ENCODE data around the gene RAX. TPM values are rescaled to one million over a fixed set of nuclear protein-coding genes. Genes with fewer than 3 reads are reported as not detected.

Gene RAX
- total and polyA plus RNA-seq, 2 of the 4 experiments (the other 2 are of a cell fraction): not detected

DNA sequence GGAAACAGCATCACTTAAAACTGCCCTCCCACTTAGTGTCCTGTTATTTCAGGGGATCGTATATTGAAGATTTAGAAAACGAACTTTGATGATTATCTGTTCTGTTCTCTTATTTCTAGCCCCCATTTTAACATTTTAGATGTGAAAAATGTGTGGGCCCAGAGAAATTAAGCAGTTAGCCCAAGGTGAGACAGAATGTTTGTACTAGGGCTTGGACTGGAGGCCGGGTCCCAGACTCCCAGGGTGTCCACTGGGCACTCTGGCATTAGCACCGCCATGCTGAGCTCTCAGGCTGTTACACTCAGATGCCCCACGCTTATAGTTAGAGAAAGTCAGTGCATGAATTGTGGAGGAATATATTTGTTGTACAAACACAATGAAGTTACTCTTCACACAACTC lies 5.5 kb upstream of the RAX start:
- no peak overlapping the region for H3K23ac ChIP-seq (ENCODE audit: low read depth, low read length)
- no TSS peak for BruUV-seq (replicated peaks)
- no peak overlapping the region for H2AK5ac ChIP-seq (ENCODE audit: low read depth, low read length)
- no peaks in the 10 kb centered on the region for H3K79me1 ChIP-seq (ENCODE audit: low read depth in 1 of 2, low read length in 2 of 2)
- dilution Hi-C loops (cut with HindIII; ENCODE audit: low sequenced_read_pairs, unreplicated experiment) (no loop called here), intact Hi-C loops (cut with micrococcal nuclease) (no loop called here), in situ Hi-C loops (cut with MboI; ENCODE audit: low sequenced_read_pairs) (no loop called here)
- TF ChIP-seq CEBPB (IDR thresholded peaks at IDR 0.05; ENCODE audit: low read depth, low read length) (no peak), CHD1 (IDR thresholded peaks at IDR 0.05; ENCODE audit: low read depth, low read length) (no peak), NFE2L2 (IDR thresholded peaks at IDR 0.05; ENCODE audit: low read depth, low read length) (no peak), RCOR1 (IDR thresholded peaks at IDR 0.05; ENCODE audit: insufficient replicate concordance, low read length) (no peak), RAD21 (IDR thresholded peaks at IDR 0.05; ENCODE audit: low read length) (no peak), MAFK (IDR thresholded peaks at IDR 0.05; ENCODE audit: low read depth, low read length) (no peak), MAZ (IDR thresholded peaks at IDR 0.05; ENCODE audit: borderline replicate concordance, low read depth, low read length) (no peak), FOS (IDR thresholded peaks at IDR 0.05; ENCODE audit: low read depth, low read length) (no peak), MXI1 (IDR thresholded peaks at IDR 0.05; ENCODE audit: borderline replicate concordance, low read depth, low read length) (no peak), SMC3 (IDR thresholded peaks at IDR 0.05; ENCODE audit: low read depth, low read length) (no peak), RFX5 (IDR thresholded peaks at IDR 0.05; ENCODE audit: low read depth, low read length) (no peak), POLR2A (IDR thresholded peaks at IDR 0.05; ENCODE audit: low read depth, low read length) (no peak), BHLHE40 (IDR thresholded peaks at IDR 0.05; ENCODE audit: low read depth, low read length) (no peak)
- TF ChIP-seq, protein P1, sequence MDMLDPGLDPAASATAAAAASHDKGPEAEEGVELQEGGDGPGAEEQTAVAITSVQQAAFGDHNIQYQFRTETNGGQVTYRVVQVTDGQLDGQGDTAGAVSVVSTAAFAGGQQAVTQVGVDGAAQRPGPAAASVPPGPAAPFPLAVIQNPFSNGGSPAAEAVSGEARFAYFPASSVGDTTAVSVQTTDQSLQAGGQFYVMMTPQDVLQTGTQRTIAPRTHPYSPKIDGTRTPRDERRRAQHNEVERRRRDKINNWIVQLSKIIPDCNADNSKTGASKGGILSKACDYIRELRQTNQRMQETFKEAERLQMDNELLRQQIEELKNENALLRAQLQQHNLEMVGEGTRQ (IDR thresholded peaks at IDR 0.05; ENCODE audit: low read depth, low read length): no peak
- TF ChIP-seq, protein P2, sequence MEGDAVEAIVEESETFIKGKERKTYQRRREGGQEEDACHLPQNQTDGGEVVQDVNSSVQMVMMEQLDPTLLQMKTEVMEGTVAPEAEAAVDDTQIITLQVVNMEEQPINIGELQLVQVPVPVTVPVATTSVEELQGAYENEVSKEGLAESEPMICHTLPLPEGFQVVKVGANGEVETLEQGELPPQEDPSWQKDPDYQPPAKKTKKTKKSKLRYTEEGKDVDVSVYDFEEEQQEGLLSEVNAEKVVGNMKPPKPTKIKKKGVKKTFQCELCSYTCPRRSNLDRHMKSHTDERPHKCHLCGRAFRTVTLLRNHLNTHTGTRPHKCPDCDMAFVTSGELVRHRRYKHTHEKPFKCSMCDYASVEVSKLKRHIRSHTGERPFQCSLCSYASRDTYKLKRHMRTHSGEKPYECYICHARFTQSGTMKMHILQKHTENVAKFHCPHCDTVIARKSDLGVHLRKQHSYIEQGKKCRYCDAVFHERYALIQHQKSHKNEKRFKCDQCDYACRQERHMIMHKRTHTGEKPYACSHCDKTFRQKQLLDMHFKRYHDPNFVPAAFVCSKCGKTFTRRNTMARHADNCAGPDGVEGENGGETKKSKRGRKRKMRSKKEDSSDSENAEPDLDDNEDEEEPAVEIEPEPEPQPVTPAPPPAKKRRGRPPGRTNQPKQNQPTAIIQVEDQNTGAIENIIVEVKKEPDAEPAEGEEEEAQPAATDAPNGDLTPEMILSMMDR (conservative IDR thresholded peaks at IDR 0.05; ENCODE audit: low read depth, low read length): no peak
- TF ChIP-seq, protein P3, sequence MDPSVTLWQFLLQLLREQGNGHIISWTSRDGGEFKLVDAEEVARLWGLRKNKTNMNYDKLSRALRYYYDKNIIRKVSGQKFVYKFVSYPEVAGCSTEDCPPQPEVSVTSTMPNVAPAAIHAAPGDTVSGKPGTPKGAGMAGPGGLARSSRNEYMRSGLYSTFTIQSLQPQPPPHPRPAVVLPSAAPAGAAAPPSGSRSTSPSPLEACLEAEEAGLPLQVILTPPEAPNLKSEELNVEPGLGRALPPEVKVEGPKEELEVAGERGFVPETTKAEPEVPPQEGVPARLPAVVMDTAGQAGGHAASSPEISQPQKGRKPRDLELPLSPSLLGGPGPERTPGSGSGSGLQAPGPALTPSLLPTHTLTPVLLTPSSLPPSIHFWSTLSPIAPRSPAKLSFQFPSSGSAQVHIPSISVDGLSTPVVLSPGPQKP (IDR thresholded peaks at IDR 0.05; ENCODE audit: borderline replicate concordance, low read depth, low read length): no peak
- no peak overlapping the region for H2BK15ac ChIP-seq (ENCODE audit: low read depth, low read length)
- no peak overlapping the region for H3K9ac ChIP-seq (ENCODE audit: low read depth, low read length)
- H4K8ac ChIP-seq (ENCODE audit: low read depth in 2 of 2, low read length in 2 of 2): no peak overlapping the region
- ChIA-PET CTCF (no interaction called here), POLR2A (ENCODE audit: unreplicated experiment) (no interaction called here)
- H3K4me1 ChIP-seq (ENCODE audit: control insufficient read depth, insufficient read depth, low read length): no peaks in the 10 kb centered on the region
- H2BK5ac ChIP-seq (ENCODE audit: low read depth, low read length, poor library complexity, severe bottlenecking): no peak overlapping the region
- H3K4ac ChIP-seq (ENCODE audit: low read depth, low read length): no peak overlapping the region
- H3K9me1 ChIP-seq (ENCODE audit: insufficient read depth, low read length): no peaks in the 10 kb centered on the region
- no peaks in the 10 kb centered on the region for H3K36me3 ChIP-seq (ENCODE audit: control insufficient read depth, insufficient read depth, low read length)
- DNase-seq: no peak
- H3K27me3 ChIP-seq (ENCODE audit: control insufficient read depth, insufficient read depth, low read length): peaks cover 77% of the 10 kb centered on the region
- no peak overlapping the region for H4K91ac ChIP-seq (ENCODE audit: insufficient read depth, low read depth, low read length)
- no peak overlapping the region for H2AK9ac ChIP-seq (replicated peaks; ENCODE audit: low read depth, low read length, poor library complexity)
- no peak for ATAC-seq (ENCODE audit: low read depth)
- WGBS, 2 experiments (ENCODE audit: extremely low coverage in 2 of 2, insufficient read length in 1 of 2): no CpG with 5 or more reads among the region's 5 CpGs
- no peak overlapping the region for H3K27ac ChIP-seq (ENCODE audit: insufficient read depth, low read length)
- H3K4me3 ChIP-seq (ENCODE audit: insufficient read depth, low read depth, low read length): no peak overlapping the region
- no peak overlapping the region for H2BK120ac ChIP-seq (ENCODE audit: low read depth, low read length)
- H4K5ac ChIP-seq (ENCODE audit: low read depth, low read length): no peak overlapping the region
- peaks cover 11% of the 10 kb centered on the region for H3K9me3 ChIP-seq (ENCODE audit: control insufficient read depth, insufficient read depth, low read length)
- H2AFZ ChIP-seq (replicated peaks; ENCODE audit: low read length, poor library complexity): no peak overlapping the region
- no peak overlapping the region for H3K4me2 ChIP-seq (ENCODE audit: low read depth, low read length)
- H3K18ac ChIP-seq (ENCODE audit: low read depth, low read length): no peak overlapping the region
- H4K20me1 ChIP-seq (ENCODE audit: insufficient read depth, low read length): no peaks in the 10 kb centered on the region
- no peak overlapping the region for H3K56ac ChIP-seq (ENCODE audit: extremely low read depth, insufficient read depth, low read length)
- no peak overlapping the region for H3K14ac ChIP-seq (replicated peaks; ENCODE audit: low read depth, low read length)
- no peak overlapping the region for H2BK20ac ChIP-seq (ENCODE audit: low read depth, low read length)

Data from IMR-90 (cell line).